NT2/D1 (cell line): Measurements from ENCODE around the gene PTPRN2.

Source experiments
- SUZ12 ChIP-seq: IDR thresholded peaks from 2 replicates; pipeline ENCODE4 v1.6.1; 2011; ENCODE audit not compliant: insufficient read length, insufficient read depth; ENCODE audit errors: extremely low read depth
- YY1 ChIP-seq: IDR thresholded peaks from 2 replicates; pipeline ENCODE4 v1.6.1; 2011; ENCODE audit not compliant: insufficient read length, insufficient read depth

GRCh38 chr7:158032561-158033115 is 555.0 kb downstream of the PTPRN2 start:
- no peak for TF ChIP-seq SUZ12
- TF ChIP-seq YY1, result no peak
